Measurements from ENCODE around the gene POLR2I. TPM values are rescaled to one million over a fixed set of nuclear protein-coding genes. Genes with fewer than 3 reads are reported as not detected.
"Not testable (repeated sequence)": the region's sequence is repeated elsewhere in the genome, so short reads cannot be mapped to it uniquely, and the experiment has no call there.

Gene POLR2I
- total RNA-seq, 1 donor from 2014 or later: 121 TPM

DNA sequence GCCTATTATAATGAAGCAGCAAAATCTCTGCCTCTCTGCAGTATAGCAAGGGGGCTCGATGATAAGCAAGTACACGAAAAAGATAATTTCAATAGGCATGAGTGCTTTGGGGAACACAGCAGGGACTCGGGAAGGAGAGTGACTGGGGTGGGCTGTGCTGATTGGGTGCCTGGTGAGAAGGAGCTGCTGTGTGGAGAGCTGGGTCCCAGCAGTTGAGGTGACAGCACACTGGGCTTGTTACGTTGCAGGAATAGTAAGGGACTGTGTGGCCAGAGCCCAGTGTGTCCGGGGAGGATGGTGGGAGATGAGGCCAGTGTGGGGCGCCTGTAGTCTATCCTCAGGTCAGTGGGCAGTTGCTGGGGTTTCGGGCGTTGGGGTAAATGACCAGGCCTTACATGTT lies 42.6 kb downstream of the POLR2I start:
- no peaks in the 10 kb centered on the region for H3K9me3 ChIP-seq (ENCODE audit: control insufficient read depth in 3 of 3, low read length in 3 of 3)
- H3K9ac ChIP-seq (ENCODE audit: low read depth in 1 of 3, low read length in 3 of 3): no peak overlapping the region
- no peaks in the 10 kb centered on the region for H3K27me3 ChIP-seq (ENCODE audit: control insufficient read depth in 3 of 3, insufficient read depth in 3 of 3, low read length in 3 of 3)
- no peak overlapping the region for H3K27ac ChIP-seq (ENCODE audit: low read depth, low read length)
- H3K36me3 ChIP-seq (ENCODE audit: control insufficient read depth in 3 of 3, insufficient read depth in 3 of 3, low read length in 3 of 3): no peaks in the 10 kb centered on the region
- no peak overlapping the region for H3K4me3 ChIP-seq (ENCODE audit: low read length in 3 of 3)
- H3K4me1 ChIP-seq (ENCODE audit: control insufficient read depth in 3 of 3, insufficient read depth in 3 of 3, low read length in 3 of 3): no peaks in the 10 kb centered on the region

DNA sequence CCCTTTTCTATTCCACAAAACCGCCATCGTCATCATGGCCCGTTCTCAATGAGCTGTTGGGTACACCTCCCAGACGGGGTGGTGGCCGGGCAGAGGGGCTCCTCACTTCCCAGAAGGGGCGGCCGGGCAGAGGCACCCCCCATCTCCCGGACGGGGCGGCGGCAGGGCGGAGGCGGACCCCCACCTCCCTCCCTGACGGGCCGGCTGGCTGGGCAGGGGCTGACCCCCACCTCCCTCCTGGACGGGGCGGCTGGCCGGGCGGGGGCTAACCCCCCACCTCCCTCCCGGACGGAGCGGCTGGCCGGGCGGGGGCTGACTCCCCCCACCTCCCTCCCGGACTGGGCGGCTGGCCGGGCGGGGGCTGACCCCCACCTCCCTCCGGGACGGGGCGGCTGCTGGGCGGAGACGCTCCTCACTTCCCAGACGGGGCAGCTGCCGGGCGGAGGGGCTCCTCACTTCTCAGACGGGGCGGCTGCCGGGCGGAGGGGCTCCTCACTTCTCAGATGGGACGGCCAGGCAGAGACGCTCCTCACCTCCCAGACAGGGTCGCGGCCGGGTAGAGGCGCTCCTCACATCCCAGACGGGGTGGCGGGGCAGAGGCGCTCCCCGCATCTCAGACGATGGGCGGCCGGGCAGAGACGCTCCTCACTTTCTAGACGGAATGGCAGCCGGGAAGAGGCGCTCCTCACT lies 45.7 kb downstream of the POLR2I start:
- H3K9me3 ChIP-seq (ENCODE audit: control insufficient read depth in 3 of 3, low read length in 3 of 3); H3K36me3 ChIP-seq (ENCODE audit: control insufficient read depth in 3 of 3, insufficient read depth in 3 of 3, low read length in 3 of 3); H3K27me3 ChIP-seq (ENCODE audit: control insufficient read depth in 3 of 3, insufficient read depth in 3 of 3, low read length in 3 of 3); H3K9ac ChIP-seq (ENCODE audit: low read depth in 1 of 3, low read length in 3 of 3); H3K4me3 ChIP-seq (ENCODE audit: low read length in 3 of 3); H3K4me1 ChIP-seq (ENCODE audit: control insufficient read depth in 3 of 3, insufficient read depth in 3 of 3, low read length in 3 of 3); H3K27ac ChIP-seq (ENCODE audit: low read depth, low read length): not testable (repeated sequence)

DNA sequence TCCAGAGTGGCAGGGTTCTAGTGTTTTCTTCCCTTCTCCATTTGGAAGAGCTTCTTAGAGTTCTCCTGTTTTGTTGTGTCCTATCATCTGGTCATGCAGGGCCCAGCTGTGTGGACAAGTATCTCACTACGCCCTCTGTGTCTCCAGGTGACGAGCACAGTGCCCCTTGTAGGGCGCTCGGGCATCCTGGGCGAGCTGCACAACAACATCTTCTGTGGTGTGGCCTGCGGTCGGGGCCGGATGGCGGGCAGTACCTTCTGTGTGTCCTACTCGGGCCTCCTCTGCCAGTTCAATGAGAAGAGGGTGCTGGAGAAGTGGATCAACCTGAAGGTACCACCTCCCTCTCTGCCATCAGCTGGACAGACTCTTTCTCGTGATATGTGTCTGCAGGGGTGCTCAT lies 47.0 kb downstream of the POLR2I start:
- no peaks in the 10 kb centered on the region for H3K4me1 ChIP-seq (ENCODE audit: control insufficient read depth in 3 of 3, insufficient read depth in 3 of 3, low read length in 3 of 3)
- no peak overlapping the region for H3K9ac ChIP-seq (ENCODE audit: low read depth in 1 of 3, low read length in 3 of 3)
- H3K27ac ChIP-seq (ENCODE audit: low read depth, low read length): no peak overlapping the region
- no peaks in the 10 kb centered on the region for H3K27me3 ChIP-seq (ENCODE audit: control insufficient read depth in 3 of 3, insufficient read depth in 3 of 3, low read length in 3 of 3)
- H3K9me3 ChIP-seq (ENCODE audit: control insufficient read depth in 3 of 3, low read length in 3 of 3): no peaks in the 10 kb centered on the region
- H3K36me3 ChIP-seq (ENCODE audit: control insufficient read depth in 3 of 3, insufficient read depth in 3 of 3, low read length in 3 of 3): no peaks in the 10 kb centered on the region
- no peak overlapping the region for H3K4me3 ChIP-seq (ENCODE audit: low read length in 3 of 3)

DNA sequence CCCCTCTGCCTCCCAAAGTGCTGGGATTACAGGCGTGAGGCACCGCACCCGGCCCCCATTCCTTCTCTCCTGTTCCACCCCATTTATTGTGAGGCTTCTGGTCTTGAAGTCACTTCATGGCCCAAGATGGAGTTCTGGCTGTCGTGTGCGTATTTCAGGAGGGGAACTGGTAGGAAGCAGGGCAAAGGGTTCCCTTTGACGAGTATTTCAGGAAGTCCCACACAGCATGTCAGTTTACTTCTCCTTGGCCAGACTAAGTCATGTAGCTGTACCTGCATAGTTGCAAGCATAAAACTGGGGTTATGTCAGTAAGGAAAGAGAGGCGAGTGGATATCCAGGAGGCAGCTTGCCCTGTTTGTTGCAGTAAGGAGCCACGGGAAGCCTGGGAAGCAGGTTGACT lies 49.8 kb downstream of the POLR2I start:
- no peak overlapping the region for H3K4me3 ChIP-seq (ENCODE audit: low read length in 3 of 3)
- no peak overlapping the region for H3K27ac ChIP-seq (ENCODE audit: low read depth, low read length)
- no peaks in the 10 kb centered on the region for H3K36me3 ChIP-seq (ENCODE audit: control insufficient read depth in 3 of 3, insufficient read depth in 3 of 3, low read length in 3 of 3)
- no peaks in the 10 kb centered on the region for H3K9me3 ChIP-seq (ENCODE audit: control insufficient read depth in 3 of 3, low read length in 3 of 3)
- no peak overlapping the region for H3K9ac ChIP-seq (ENCODE audit: low read depth in 1 of 3, low read length in 3 of 3)
- H3K4me1 ChIP-seq (ENCODE audit: control insufficient read depth in 3 of 3, insufficient read depth in 3 of 3, low read length in 3 of 3): peaks cover 6 to 8% (median 7%) of the 10 kb centered on the region in 3 donors
- no peaks in the 10 kb centered on the region for H3K27me3 ChIP-seq (ENCODE audit: control insufficient read depth in 3 of 3, insufficient read depth in 3 of 3, low read length in 3 of 3)

Other genes with a start within 250 kb of the POLR2I start
- gene APLP1, start 246.3 kb downstream of the POLR2I start, total RNA-seq: 2.1 TPM
- gene NFKBID, start 214.3 kb downstream of the POLR2I start, total RNA-seq: 3.7 TPM
- gene HCST, start 212.3 kb downstream of the POLR2I start, total RNA-seq: 1.6 TPM
- gene TYROBP, start 206.6 kb downstream of the POLR2I start, total RNA-seq: 9.9 TPM
- 0.52 TPM for gene LRFN3, start 178.5 kb downstream of the POLR2I start, total RNA-seq
- gene SDHAF1, start 119.7 kb downstream of the POLR2I start, total RNA-seq: 8.4 TPM
- not detected for gene SYNE4, start 106.1 kb downstream of the POLR2I start, total RNA-seq
- 4.7 TPM for gene ALKBH6, start 100.7 kb downstream of the POLR2I start, total RNA-seq
- gene CLIP3, start 82.0 kb downstream of the POLR2I start, total RNA-seq: 1.0 TPM
- 2.1 TPM for gene THAP8, start 60.6 kb downstream of the POLR2I start, total RNA-seq
- gene WDR62, start 60.0 kb downstream of the POLR2I start, total RNA-seq: 2.1 TPM
- not detected for gene OVOL3, start 3.7 kb downstream of the POLR2I start, total RNA-seq
- 97.6 TPM for gene TBCB, start 593 bp upstream of the POLR2I start, total RNA-seq
- gene CAPNS1, start 25.2 kb upstream of the POLR2I start, total RNA-seq: 195 TPM
- 141 TPM for gene COX7A1, start 37.6 kb upstream of the POLR2I start, total RNA-seq
- gene ZNF565, start 99.8 kb upstream of the POLR2I start, total RNA-seq: 9.4 TPM
- gene ZNF146, start 100.2 kb upstream of the POLR2I start, total RNA-seq: 45.9 TPM

All from skeletal muscle tissue (tissue), 4 donors.